Kasumi-1 (cell line): ENCODE data around the gene FEZ2.
"Not testable (repeated sequence)": the region's sequence is repeated elsewhere in the genome, so short reads cannot be mapped to it uniquely, and the experiment has no call there.

Experiments
- DNase-seq, 2 experiments: peaks; one replicate each; lab custom pipeline; 2025; lab: John Stamatoyannopoulos, UW

FEZ2 gene, protein sequence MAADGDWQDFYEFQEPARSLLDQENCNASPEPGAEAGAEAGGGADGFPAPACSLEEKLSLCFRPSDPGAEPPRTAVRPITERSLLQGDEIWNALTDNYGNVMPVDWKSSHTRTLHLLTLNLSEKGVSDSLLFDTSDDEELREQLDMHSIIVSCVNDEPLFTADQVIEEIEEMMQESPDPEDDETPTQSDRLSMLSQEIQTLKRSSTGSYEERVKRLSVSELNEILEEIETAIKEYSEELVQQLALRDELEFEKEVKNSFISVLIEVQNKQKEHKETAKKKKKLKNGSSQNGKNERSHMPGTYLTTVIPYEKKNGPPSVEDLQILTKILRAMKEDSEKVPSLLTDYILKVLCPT

DNA sequence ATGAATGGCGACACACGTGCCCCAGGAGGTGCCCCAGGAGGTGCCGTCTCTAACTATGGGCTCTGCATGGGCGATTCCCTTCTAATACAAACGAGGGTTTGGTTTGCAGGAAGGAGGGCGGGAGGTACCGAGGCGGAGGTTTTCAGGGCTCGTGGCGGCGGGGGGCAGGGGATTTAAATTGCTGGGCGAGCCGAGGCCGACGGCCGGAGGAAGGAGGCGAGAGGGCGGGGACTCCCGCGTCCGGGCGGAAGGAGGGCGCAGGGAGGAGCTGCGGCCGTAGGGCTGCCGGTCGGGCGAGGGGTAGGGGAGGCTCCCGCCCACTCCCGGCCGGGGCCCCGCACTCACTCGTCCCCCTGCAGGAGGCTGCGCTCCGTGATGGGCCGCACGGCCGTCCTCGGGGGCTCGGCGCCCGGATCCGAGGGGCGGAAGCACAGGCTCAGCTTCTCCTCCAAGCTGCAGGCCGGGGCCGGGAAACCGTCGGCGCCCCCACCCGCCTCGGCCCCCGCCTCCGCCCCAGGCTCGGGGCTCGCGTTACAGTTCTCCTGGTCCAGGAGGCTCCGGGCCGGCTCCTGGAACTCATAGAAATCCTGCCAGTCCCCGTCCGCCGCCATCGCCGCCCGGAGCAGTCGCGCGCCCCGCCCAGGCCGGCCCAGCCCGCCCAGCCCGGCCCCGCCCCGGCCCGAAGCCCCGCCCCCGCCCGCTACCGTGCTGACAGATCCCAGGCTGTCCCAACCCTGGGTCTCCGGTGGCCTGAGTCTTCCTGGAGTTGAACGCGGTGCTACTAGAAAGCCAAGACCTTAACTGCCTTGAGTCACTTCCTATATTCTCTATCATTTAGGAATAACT is at the start of gene FEZ2:
FEZ2 (minus strand) TSS at position 637 of the 846 bp plus-strand sequence; CDS start at position 611, 26 bp downstream.
- DNase-seq = peak; percentile 62 to 70

DNA sequence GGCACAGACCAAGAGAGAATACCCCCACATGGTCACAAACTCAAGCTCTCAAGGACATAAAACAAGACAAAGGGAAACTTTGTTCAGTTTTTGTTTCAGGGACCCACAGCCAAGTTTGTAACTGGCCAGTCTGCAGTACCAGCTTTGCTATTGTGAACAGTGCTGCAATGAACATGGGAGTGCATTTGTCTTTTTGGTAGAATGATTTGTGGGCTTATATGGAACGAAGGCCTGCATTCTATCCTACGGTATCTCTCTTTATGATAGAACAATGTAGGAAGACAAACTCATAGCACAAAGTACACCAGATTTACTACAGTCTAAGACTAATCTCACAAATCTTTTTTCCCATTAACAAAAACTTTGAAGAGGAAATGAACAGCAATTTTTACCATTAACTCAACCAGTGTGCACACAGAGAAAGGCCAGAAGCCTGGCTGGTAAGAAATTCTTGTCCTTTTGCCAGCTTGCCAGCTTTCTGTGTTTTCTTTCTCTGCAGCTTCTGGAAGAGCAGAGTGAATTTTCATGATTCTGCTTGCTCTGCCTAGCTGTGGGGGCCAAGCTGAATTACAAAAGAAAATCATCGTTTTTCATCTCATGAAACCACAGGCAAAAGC is 37.1 kb upstream of the FEZ2 start:
- no peak for DNase-seq

DNA sequence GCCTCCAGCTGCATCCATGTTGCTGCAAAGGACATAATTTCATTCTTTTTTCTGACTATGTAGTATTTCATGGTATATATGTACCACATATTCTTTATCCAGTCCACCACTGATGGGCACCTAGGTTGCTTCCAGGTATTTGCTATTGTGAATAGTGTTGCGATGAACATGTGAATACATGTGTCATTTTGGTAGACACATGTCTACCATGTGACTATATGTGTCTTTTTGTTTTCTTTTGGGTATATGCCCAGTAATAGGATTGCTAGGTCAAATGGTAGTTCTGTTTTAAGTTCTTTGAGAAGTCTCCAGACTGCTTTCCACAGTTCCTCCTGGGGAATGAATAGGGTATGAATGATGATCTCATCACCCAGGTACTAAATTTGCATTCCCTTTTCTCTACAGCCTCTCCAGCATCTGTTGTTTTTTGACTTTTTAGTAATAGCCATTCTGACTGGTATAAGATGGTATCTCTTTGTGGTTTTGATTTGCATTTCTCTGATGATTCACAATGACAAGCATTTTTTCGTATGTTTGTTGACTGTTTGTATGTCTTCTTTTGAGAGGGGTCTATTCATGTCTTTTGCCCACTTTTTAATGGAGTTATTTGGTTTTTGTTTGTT is 35.6 kb upstream of the FEZ2 start:
- no peak for DNase-seq

DNA sequence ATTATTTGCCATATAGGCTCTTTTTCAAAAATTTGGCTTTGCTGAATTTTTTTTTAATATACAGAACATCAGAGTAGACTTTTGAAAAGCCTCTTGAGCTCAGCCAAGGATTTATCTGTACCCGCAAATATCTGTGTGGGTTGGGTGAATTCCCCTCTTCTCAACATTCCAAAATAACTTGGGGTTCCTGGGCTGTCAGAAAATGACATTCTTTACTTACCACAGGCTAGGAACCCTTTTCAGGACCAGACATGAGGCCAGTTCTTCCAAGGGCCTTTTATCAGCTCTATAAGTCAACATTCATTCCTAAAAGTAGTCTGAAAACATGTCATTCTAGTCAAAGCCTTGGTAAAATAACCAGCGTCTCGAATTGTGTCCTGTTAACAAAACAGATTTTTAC is 28.8 kb upstream of the FEZ2 start:
- DNase-seq = no peak

DNA sequence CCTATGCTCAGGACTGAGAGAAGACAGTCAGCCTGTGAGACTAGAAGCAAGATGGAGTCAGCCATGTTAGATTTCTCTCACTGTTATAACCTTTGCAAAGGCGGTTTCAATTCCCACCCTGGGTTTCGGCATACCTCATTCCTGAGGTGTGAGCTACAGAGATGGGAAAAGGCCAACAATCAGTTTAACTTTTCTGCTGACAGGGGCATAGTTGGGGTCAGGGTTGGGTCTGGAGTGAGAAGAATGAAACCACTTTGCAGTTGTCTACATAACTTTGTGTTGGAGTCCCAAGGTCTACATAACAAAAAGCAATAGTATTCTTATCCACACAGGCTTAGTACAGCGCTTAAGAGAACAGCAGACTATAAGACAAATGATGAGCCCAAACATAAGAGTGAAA is 28.1 kb upstream of the FEZ2 start:
- no peak for DNase-seq

DNA sequence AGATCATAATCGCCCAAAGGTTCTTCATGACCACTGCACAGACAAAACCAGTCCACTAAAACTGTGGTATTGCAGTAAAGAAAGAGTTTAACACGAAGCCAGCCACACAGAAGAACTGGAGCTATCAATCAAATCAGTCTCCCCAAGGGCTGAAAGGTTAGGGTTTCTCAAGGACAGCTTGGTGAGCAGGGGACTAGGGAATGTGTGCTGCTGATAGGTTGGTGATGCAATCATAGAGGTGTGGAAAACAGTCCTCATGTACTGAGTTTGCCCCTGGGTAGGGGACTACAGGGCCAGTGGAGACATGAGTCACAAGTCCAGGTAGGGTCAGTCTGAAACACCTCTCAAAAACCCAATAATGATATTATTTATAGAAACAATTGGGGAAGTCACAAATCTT is 27.3 kb upstream of the FEZ2 start:
- no peak for DNase-seq

DNA sequence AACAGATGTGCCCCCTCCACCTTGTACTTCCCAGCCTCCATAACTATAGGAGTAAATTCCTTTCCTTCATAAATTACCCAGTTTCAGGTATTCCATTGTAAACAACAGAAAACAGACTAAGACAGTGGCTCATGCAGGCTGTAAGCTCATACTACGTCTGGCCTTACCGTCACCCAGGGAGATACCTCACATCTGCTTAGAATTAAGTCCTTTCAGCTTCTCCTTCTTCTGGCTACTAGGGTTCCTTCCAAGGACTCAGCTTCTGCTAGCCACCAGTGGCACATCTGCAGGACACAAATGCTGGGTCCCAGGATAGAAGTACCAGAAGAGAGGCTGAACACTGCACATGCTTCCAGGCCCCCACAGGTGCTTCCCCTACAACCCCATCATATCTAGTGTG is 22.4 kb upstream of the FEZ2 start:
- DNase-seq = no peak

DNA sequence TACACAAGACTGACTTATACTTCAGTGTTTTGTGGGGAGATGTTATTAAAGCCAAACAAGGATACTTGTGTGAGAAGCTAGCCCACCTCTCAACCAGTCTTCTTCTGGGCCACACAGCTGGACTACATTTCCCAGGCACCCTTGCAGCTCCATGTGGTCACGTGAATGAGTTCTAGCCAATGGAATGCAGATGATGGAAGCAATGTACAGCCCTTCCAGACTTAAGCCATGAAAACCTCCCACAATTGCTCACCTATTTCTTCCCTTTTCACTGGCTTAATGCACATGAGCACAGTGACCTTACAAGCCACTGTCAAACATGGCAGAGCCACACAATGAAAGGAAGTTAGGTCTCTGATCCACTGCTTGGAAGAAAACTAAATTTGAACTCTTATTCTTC is 20.4 kb upstream of the FEZ2 start:
- peak; percentile 45 to 50 for DNase-seq

DNA sequence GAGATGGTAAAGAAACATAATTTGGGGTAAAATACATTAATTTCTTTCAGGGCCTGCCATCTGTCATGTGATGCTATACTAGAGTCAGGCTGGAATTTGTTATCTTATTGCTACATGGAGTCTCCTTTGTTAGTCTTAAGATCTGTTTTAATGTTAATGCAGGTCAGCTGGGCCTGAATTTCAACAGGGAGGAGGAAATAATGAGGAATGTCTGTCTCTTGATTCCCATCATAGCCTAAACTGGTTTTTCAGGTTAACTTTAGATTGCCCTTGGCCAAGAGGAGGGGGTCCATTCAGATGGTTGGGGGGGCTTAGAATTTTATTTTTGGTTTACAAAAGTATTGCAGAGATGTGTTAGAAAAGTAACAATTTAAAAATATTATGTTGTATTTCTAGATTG is 19.0 kb upstream of the FEZ2 start:
- DNase-seq = no peak

DNA sequence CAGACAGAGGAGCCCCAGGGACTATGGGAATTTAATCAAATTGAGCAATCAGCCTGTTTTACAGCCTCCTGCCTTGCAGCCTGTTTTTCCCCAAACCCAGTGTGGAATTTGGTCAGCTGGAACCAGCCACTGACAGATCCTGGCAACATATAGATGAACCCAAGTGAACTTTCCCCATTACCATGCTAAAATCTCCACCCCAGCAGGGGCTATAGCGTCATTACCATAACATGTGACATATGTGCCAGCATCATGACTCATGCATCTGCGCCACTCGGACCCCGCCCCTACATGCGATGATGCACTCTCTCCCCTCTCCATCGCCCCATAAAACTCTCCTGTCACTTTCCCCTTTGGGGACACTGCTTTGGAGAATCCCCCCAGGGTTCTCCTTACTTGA is 17.3 kb upstream of the FEZ2 start:
- no peak for DNase-seq

DNA sequence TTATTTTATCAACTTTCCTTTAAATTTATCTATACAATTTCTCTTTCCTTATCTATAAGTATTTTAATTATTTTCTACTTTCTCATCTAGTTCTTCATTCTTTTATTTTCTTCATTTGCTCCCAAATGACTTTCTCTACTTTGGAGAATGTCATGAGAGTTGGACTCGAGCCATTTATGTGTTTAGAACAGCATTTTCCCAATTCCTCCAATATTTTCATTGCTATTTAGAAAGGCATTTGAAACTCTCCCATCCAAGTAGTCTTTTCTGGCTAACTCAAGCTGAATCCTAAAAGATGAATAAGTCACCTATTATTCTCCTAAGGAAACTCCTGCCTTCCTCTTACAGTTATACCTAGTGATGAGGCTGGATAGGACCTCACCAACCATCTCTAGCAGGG is 15.8 kb upstream of the FEZ2 start:
- no peak for DNase-seq

DNA sequence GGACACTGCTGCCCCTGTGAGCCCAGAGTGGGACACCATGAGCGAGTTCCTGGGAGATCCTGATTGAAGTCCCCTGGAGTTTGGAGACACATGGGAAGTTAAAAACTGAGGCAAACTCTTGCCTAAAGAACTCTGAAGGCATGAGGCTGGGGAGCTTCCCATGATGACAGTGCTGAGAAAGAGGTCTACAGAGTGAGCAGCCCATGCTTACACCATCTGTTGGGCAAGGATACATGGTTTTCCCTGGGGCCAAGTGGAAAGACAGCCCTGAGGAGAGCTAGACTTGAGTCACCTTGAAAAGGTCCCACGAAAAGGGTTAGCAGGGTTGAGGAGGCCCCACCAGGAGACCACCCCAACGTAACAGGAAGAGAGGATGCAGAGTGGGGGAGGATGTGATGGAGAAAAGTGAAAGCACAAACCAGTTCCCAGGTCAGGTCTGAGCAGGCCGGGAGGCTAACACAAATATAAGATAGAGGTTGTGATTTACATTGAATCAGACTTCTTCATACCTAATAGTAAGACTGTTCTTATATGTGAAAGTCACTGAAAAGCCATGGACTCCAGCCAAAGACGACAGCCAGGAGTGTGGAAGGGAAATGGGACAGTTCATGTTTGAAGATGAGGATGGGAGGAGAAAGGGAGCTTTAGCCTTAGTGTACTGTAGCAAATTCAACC is 13.5 kb upstream of the FEZ2 start:
- no peak for DNase-seq

DNA sequence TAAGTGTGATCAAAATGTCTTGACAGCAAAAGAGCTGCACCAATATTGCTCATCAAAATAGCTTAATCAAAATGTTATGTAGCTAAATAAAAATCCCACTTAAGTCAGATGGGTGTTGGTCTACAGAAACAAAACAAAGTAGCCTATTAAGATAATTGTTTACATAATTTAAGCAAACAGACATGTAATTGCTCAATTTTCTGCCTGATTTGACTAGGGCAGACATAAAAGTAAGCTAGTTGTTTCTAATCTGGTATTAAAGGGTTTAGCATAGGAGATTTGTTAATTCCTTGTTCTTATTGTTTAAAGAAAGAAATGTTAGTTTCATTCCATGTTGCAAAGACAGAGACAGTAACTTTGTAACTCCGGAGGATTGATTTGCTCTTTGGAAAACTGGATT is 11.5 kb upstream of the FEZ2 start:
- DNase-seq = no peak

DNA sequence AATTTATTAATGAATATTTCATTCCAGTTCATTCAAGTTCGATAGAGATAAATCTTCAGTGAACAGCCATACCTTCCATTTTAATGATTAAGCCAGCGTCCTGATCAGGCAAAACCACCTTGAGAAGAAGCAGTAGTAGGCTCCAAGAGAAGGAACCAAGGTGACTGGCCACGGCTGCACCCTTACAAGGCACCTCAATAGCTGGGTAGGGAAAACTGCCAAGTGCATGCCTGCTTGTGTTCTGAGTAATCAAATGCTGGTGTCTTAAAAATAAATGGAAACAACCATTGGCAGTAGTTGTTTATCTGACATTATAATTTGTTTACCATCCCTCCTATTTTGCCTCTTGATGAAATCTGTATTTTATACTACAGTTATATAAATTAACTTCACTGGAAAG is 10.0 kb upstream of the FEZ2 start:
- no peak for DNase-seq

DNA sequence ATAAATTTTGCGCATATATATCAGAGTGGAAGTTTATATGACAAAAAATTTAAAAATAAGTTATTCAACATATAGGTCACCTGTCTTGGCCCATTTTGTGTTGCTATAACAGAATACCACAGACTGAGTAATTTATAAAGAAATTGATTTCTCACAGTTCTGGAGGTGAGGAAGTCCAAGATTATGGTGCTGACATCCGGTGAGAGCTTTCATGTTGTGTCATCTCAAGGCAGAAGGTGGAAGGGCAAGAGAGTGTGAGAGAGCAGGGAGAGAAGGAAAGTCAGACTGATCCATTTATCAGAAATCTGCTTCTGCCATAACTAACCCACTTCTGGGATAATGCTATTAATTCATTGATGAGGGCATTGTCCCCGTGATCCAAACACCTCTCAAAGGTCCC is 9.0 kb upstream of the FEZ2 start:
- DNase-seq = no peak

DNA sequence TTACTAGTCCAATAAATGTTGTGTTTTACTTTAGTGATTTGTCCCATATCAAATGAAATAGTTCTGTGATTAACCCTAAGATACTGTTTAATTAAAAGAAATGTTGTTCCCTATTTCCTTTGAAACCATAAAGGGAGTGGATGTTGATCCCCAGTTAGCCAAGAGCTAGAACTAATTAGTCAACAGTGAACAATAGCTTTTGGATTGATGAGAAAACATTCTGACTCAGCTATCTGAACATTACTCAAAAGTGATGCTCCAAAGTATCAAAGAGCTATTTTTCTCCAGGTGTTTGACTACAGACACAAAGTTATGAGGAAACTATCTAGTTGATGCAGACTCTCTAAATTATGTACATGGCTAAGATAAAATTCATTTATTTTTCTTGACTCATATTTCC is 7.3 kb upstream of the FEZ2 start:
- DNase-seq = no peak

DNA sequence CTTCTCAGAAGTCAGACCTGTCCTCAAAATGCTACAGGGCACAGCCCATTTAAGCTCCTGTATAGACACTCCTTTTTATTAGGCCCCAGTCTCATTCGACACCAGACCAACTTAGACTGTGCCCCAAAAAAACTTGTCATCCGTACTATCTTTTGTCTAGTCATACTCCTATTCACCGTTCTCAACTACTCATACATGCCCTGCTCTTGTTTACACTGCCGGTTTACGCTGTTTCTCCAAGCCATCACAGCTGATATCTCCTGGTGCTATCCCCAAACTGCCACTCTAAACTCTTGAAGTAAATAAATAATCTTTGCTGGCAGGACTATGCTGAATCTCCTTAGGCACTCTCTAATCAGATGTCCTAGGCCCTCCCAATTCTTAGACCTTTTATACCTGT is 5.7 kb upstream of the FEZ2 start:
- not testable (repeated sequence) for DNase-seq

DNA sequence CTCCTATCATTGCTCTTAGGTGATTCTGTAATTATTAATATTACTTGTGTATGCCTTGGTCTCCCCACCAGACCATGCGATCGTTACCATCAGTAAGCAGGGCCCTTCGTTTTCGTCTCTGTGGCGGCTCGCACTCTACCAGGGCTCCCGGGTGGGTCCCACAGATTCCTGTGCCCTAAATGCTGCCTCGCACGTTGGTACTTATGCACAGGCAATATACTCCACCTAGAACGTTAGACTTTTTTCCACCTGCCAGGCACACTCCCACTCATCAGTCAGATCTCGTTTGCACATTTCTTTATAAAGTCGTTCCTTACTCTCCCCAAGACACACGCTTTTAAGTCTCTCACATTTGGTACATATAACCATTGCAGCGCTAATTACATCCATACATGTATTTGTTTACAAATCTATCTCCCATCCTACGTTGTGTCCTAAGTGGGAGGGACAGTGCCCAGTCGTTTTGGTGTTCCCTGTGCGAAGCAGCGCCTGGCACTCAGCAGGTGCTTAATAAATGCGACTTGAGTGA is 901 bp downstream of the FEZ2 start:
- DNase-seq = peak in 1 of 2 experiments; percentile 28

DNA sequence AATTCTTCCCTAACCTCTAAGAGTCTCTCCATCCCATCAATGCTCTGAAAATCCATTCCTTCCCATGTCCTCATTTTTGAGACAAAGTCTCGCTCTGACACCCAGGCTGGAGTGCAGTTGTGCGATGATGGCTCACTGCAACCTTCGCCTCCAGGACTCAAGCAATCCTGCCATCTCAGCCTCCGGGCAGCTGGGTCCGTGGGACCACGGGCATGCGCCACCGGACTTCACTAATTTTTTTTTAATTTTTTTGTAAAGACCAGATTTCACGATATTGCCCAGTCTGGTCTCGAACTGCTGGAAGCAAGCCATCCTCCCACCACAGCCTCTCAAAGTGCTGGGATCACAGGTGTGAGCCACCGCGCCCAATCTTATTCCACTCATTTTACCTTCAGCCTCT is 1.6 kb downstream of the FEZ2 start:
- DNase-seq = no peak

DNA sequence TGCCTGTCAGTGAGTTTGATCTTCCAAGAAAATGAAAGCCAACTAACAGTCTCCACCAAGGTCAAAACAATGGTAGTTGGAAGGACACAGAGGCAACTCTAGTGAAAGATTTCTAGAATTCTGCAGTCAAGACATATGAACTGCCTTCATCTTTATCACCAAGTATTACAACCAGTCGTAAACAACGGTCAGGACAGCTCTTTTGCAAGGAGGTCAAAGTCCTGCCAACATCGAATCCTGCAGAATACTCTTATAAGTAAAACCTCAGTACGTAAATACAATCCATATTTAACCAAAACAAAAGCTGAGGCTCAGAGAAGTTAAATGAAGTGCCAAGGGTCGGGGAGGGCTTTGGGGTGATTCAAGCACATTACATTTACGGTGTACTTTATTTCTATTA is 3.1 kb downstream of the FEZ2 start:
- DNase-seq = no peak

DNA sequence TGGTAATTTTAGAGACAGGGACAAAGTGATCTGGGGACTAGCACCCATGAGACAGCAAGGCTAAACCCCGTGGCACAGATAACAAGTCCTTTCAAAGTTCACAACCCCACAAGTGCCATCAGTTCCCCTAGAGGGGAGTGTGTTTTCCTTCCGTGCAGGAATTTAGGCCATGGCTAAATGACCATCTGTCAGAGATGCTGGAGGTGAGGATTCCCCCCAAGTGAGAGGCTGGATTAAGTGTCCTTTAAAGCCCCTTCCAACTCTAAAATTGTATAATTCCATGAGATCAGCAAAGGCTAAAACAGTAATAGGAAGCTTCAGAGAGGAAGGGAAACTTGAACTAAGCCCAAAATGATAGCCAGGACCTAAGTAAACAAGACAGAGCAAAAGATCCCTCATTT is 8.7 kb downstream of the FEZ2 start:
- DNase-seq = no peak

DNA sequence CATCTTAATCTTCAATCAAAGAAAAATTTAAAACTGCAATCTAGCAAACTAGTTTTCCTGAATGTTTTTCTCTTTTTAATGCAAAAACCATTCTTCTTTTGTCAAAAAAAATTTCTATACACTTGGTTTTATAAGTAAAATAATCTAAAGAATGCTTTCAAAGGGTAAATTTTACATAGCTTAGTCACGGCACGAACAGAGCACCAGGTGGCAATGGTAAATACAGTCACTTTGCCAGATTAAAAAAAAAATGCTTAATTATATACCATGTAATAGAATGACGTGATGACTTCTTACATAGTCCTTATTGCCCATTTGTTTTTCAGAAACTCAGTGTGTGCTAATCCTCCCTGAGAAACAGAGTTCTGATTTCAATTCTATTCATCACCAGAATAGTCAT is 10.4 kb downstream of the FEZ2 start:
- DNase-seq = no peak
